ENCODE results near the gene RPUSD2. TPM values are rescaled to one million over a fixed set of nuclear protein-coding genes. Genes with fewer than 3 reads are reported as not detected.

The RPUSD2 gene
- total RNA-seq, 1 experiment from 2014 or later: 14.0 TPM

DNA sequence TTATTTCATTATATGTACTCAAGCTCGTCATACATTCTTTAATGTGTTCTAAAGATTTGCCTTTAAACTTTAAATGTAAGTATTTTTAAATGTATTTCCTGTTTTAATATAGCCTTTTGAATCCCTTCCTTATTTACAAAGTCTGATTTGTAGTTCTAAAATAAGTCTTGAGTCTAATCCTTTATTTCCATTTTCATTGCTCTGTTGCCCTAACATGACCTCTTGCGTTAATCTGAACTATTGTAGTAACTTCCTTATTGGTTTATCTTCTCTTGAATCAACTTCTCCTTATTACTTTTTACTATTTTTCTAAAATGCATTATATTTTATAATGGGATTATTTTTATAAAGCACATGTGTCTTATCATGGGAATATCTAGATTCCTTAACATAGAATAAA, 48.9 kb downstream of the RPUSD2 start:
- CTCF ChIA-PET: interaction anchor here (0.6 kb wide), 1 partner anchor 248 kb away, joined by 3 read pairs; no protein-coding TSS in a partner anchor
- Histone ChIP-seq H3K79me2 (ENCODE audit: low read depth) (no peaks in the 10 kb centered on the region), H3F3A (ENCODE audit: insufficient read depth, low read depth) (no peaks in the 10 kb centered on the region), H3K4me3 (no peak overlapping the region), H2AFZ (no peak overlapping the region), H3K27me3 (ENCODE audit: insufficient read depth, low read depth) (no peaks in the 10 kb centered on the region), H3K9me2 (ENCODE audit: insufficient read depth) (no peaks in the 10 kb centered on the region), H4K20me1 (ENCODE audit: insufficient read depth) (no peaks in the 10 kb centered on the region), H3K4me1 (replicated peaks; ENCODE audit: insufficient read depth) (no peaks in the 10 kb centered on the region), H3K9me3 (ENCODE audit: insufficient read depth, low read depth) (no peaks in the 10 kb centered on the region), H3K4me2 (no peak overlapping the region), H3K36me3 (ENCODE audit: low read depth) (no peaks in the 10 kb centered on the region), H3K27ac (no peak overlapping the region)
- BruUV-seq (replicated peaks): no TSS peak
- no peak for DNase-seq
- intact Hi-C loops (cut with micrococcal nuclease; ENCODE audit: unreplicated experiment): no loop called here
- TF ChIP-seq, protein P1, sequence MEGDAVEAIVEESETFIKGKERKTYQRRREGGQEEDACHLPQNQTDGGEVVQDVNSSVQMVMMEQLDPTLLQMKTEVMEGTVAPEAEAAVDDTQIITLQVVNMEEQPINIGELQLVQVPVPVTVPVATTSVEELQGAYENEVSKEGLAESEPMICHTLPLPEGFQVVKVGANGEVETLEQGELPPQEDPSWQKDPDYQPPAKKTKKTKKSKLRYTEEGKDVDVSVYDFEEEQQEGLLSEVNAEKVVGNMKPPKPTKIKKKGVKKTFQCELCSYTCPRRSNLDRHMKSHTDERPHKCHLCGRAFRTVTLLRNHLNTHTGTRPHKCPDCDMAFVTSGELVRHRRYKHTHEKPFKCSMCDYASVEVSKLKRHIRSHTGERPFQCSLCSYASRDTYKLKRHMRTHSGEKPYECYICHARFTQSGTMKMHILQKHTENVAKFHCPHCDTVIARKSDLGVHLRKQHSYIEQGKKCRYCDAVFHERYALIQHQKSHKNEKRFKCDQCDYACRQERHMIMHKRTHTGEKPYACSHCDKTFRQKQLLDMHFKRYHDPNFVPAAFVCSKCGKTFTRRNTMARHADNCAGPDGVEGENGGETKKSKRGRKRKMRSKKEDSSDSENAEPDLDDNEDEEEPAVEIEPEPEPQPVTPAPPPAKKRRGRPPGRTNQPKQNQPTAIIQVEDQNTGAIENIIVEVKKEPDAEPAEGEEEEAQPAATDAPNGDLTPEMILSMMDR (conservative IDR thresholded peaks at IDR 0.05): no peak
- no peak for TF ChIP-seq EZH2 (IDR thresholded peaks at IDR 0.05; ENCODE audit: low read depth)
- POLR2A ChIA-PET (ENCODE audit: unreplicated experiment): no interaction called here

DNA sequence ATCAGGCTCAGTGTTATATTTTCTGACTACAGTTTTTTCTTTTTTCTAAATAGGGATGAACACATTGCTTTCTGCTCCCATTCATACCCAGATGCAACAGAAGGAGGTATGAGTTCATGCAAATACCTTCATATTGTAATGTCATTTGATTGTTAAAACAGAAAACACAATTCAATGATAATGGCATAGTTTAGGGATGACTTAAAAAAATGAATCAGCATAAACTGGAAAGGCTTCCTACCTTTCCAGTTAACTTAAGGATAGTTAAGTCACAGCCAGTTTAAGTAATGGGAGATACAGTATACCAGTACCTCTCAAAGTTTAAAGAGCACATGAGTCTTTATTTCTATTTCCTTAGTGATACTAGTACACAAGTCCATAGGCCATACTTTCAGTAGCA, 49.8 kb downstream of the RPUSD2 start:
- Histone ChIP-seq H3K9me3 (ENCODE audit: insufficient read depth, low read depth) (no peaks in the 10 kb centered on the region), H3K27me3 (ENCODE audit: insufficient read depth, low read depth) (no peaks in the 10 kb centered on the region), H3K36me3 (ENCODE audit: low read depth) (no peaks in the 10 kb centered on the region), H3K4me3 (no peak overlapping the region), H3K4me1 (replicated peaks; ENCODE audit: insufficient read depth) (no peaks in the 10 kb centered on the region), H3K79me2 (ENCODE audit: low read depth) (no peaks in the 10 kb centered on the region), H4K20me1 (ENCODE audit: insufficient read depth) (no peaks in the 10 kb centered on the region), H3F3A (ENCODE audit: insufficient read depth, low read depth) (no peaks in the 10 kb centered on the region), H3K27ac (no peak overlapping the region), H2AFZ (no peak overlapping the region), H3K4me2 (no peak overlapping the region), H3K9me2 (ENCODE audit: insufficient read depth) (no peaks in the 10 kb centered on the region)
- no peak for DNase-seq
- intact Hi-C loops (cut with micrococcal nuclease; ENCODE audit: unreplicated experiment): no loop called here
- BruUV-seq (replicated peaks): no TSS peak
- POLR2A ChIA-PET (ENCODE audit: unreplicated experiment): no interaction called here
- TF ChIP-seq, protein P1 (conservative IDR thresholded peaks at IDR 0.05): no peak
- no peak for TF ChIP-seq EZH2 (IDR thresholded peaks at IDR 0.05; ENCODE audit: low read depth)
- CTCF ChIA-PET: no interaction called here

DNA sequence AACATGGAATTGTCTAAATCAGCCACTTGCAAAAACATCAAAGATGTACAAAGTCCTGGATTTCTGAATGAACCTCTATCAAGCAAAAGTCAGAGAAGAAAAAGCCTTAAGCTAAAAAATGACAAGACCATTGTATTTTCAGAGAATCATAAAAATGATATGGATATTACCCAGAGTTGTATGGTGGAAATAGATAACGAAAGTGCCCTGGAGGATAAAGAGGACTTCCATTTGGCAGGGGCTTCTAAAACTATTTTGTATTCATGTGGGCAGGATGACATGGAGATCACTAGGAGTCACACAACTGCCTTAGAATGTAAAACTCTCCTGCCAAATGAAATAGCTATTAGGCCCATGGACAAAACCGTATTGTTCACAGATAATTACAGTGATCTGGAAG, 54.3 kb downstream of the RPUSD2 start:
- H3K4me2 ChIP-seq: no peak overlapping the region
- no peaks in the 10 kb centered on the region for H3K9me2 ChIP-seq (ENCODE audit: insufficient read depth)
- no peaks in the 10 kb centered on the region for H3F3A ChIP-seq (ENCODE audit: insufficient read depth, low read depth)
- ChIA-PET POLR2A (ENCODE audit: unreplicated experiment) (no interaction called here), CTCF (no interaction called here)
- intact Hi-C loops (cut with micrococcal nuclease; ENCODE audit: unreplicated experiment): no loop called here
- H3K79me2 ChIP-seq (ENCODE audit: low read depth): no peaks in the 10 kb centered on the region
- H4K20me1 ChIP-seq (ENCODE audit: insufficient read depth): no peaks in the 10 kb centered on the region
- H3K36me3 ChIP-seq (ENCODE audit: low read depth): no peaks in the 10 kb centered on the region
- no peak for DNase-seq
- no peaks in the 10 kb centered on the region for H3K4me1 ChIP-seq (replicated peaks; ENCODE audit: insufficient read depth)
- no peaks in the 10 kb centered on the region for H3K27me3 ChIP-seq (ENCODE audit: insufficient read depth, low read depth)
- no peak overlapping the region for H3K27ac ChIP-seq
- TF ChIP-seq EZH2 (IDR thresholded peaks at IDR 0.05; ENCODE audit: low read depth): no peak
- TF ChIP-seq, protein P1 (conservative IDR thresholded peaks at IDR 0.05): no peak
- H3K4me3 ChIP-seq: no peak overlapping the region
- H3K9me3 ChIP-seq (ENCODE audit: insufficient read depth, low read depth): no peaks in the 10 kb centered on the region
- H2AFZ ChIP-seq: no peak overlapping the region
- no TSS peak for BruUV-seq (replicated peaks)

Other genes with a start within 250 kb of the RPUSD2 start
- 2.4 and 3.1 TPM in 2 replicates for gene INAFM2, start 245.6 kb upstream of the RPUSD2 start, total RNA-seq (2021)
- 141 and 168 TPM in 2 replicates for gene CCDC9B, start 228.4 kb upstream of the RPUSD2 start, total RNA-seq (2021)
- gene PHGR1, start 218.3 kb upstream of the RPUSD2 start, total RNA-seq (2021): not detected in 2 replicates
- gene DISP2, start 211.1 kb upstream of the RPUSD2 start, total RNA-seq (2021): 0.35 and 0.63 TPM in 2 replicates
- 85.2 and 95.6 TPM in 2 replicates for gene KNSTRN, start 186.6 kb upstream of the RPUSD2 start, total RNA-seq (2021)
- 82.5 and 83.7 TPM in 2 replicates for gene IVD, start 163.5 kb upstream of the RPUSD2 start, total RNA-seq (2021)
- gene BAHD1, start 128.3 kb upstream of the RPUSD2 start, total RNA-seq (2021): 17.3 and 19.1 TPM in 2 replicates
- 30.6 and 34.3 TPM in 2 replicates for gene CHST14, start 98.3 kb upstream of the RPUSD2 start, total RNA-seq (2021)
- gene CCDC32, start 4.3 kb upstream of the RPUSD2 start, total RNA-seq (2021): 19.5 and 22.2 TPM in 2 replicates
- gene KNL1, start 24.9 kb downstream of the RPUSD2 start, total RNA-seq (2021): 16.2 and 27.5 TPM in 2 replicates
- 19.8 and 22.5 TPM in 2 replicates for gene RAD51, start 125.9 kb downstream of the RPUSD2 start, total RNA-seq (2021)
- gene RMDN3, start 186.0 kb downstream of the RPUSD2 start, total RNA-seq (2021): 15.7 and 19.8 TPM in 2 replicates
- 1.2 and 1.5 TPM in 2 replicates for gene GCHFR, start 194.8 kb downstream of the RPUSD2 start, total RNA-seq (2021)
- gene C15orf62, start 200.7 kb downstream of the RPUSD2 start, total RNA-seq (2021): 0.23 and 0.33 TPM in 2 replicates
- gene ZFYVE19, start 237.8 kb downstream of the RPUSD2 start, total RNA-seq (2021): 32.6 and 33.1 TPM in 2 replicates
- gene DNAJC17, start 238.2 kb downstream of the RPUSD2 start, total RNA-seq (2021): 27.4 and 33.0 TPM in 2 replicates

All from PC-9 (cell line).